BLaER1 (cell line): ENCODE data around the gene MTRR.

Source experiments
- H3K27ac ChIP-seq: shearing (Covaris generic); formaldehyde crosslinking; 2 replicates; pipeline ENCODE4 v1.8.1; 2022
- H3K27me3 ChIP-seq: shearing (Covaris generic); formaldehyde crosslinking; 2 replicates; pipeline ENCODE4 v1.8.1; 2022
- H3K36me3 ChIP-seq: shearing (Covaris generic); formaldehyde crosslinking; 2 replicates; pipeline ENCODE4 v1.8.1; 2022
- H3K4me1 ChIP-seq: shearing (Covaris generic); formaldehyde crosslinking; 2 replicates; pipeline ENCODE4 v1.8.1; 2022
- H3K4me2 ChIP-seq: shearing (Covaris generic); formaldehyde crosslinking; 2 replicates; pipeline ENCODE4 v1.8.1; 2022
- H3K4me3 ChIP-seq: shearing (Covaris generic); formaldehyde crosslinking; 2 replicates; pipeline ENCODE4 v1.8.1; 2022
- H3K9ac ChIP-seq: shearing (Covaris generic); formaldehyde crosslinking; 2 replicates; pipeline ENCODE4 v1.8.1; 2022
- H3K9me3 ChIP-seq: shearing (Covaris generic); formaldehyde crosslinking; 2 replicates; pipeline ENCODE4 v1.8.1; 2022
- H4K20me1 ChIP-seq: shearing (Covaris generic); formaldehyde crosslinking; 2 replicates; pipeline ENCODE4 v1.8.1; 2022
- Cebpa-rat ChIP-seq: shearing (Covaris generic); IDR thresholded peaks from 2 replicates; pipeline ENCODE4 v1.8.1; 2022

Gene MTRR

DNA sequence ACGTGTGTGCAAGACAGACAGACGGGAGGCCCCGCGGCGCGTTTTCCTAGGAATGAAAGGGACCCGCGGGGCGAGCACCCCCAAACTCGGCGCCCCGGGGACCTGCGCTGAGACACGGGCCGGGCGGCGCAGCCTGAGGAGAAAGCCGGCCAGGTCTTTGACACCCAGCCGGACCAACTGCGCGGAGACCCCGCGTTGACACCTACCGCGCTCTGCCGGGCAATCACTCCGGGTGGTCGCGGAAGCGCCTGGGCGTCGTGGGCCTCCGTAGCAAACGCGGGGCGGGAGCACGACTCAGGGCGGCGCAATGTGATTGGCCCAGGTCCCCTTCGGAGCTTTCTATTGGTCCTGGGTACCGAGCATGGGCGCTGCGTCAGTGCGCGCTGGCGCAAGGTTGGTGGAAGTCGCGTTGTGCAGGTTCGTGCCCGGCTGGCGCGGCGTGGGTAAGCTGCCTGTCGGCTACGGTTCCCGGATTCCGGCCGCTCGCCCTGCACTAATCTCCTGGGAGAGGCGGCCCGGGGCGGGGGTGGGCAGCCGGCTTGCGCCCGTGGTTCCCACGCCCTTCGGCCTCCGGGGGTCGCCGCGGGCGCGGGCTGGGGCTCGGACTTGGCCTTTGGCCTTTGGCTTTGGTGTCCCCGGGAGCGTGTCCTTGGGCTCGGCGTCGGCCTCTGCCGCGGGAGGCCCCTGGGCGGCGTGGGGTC is at the start of gene MTRR, which contains the start of gene FASTKD3:
Gene MTRR (plus strand): TSS at position 376 of the 701 bp plus-strand sequence. CDS start 1,647 bp downstream, outside the sequence.
Gene FASTKD3 (minus strand): TSS at position 259 of the 701 bp plus-strand sequence. CDS start 948 bp downstream, outside the sequence.
- Histone ChIP-seq H3K4me1 (peaks cover 63% of the 10 kb centered on the region), H3K36me3 (peaks cover 28% of the 10 kb centered on the region), H3K27ac (peak within 1 kb of the TSS; percentile 90), H3K4me2 (peak within 1 kb of the TSS; percentile 88), H3K9me3 (no peaks in the 10 kb centered on the region), H4K20me1 (peaks cover 49% of the 10 kb centered on the region), H3K9ac (peak within 1 kb of the TSS; percentile 93), H3K4me3 (peak within 1 kb of the TSS; percentile 92), H3K27me3 (no peaks in the 10 kb centered on the region)
- no peak for TF ChIP-seq Cebpa-rat

- no peak overlapping the region for H3K27ac ChIP-seq
- no peaks in the 10 kb centered on the region for H4K20me1 ChIP-seq
- no peaks in the 10 kb centered on the region for H3K4me1 ChIP-seq
- H3K9me3 ChIP-seq = no peaks in the 10 kb centered on the region
- no peak overlapping the region for H3K4me2 ChIP-seq
- TF ChIP-seq Cebpa-rat = no peak
- H3K27me3 ChIP-seq = no peaks in the 10 kb centered on the region
- H3K4me3 ChIP-seq = no peak overlapping the region
- H3K36me3 ChIP-seq = no peaks in the 10 kb centered on the region
- no peak overlapping the region for H3K9ac ChIP-seq
Observed at GRCh38 chr5:7822449-7822848, 46.5 kb upstream of the MTRR start.

DNA sequence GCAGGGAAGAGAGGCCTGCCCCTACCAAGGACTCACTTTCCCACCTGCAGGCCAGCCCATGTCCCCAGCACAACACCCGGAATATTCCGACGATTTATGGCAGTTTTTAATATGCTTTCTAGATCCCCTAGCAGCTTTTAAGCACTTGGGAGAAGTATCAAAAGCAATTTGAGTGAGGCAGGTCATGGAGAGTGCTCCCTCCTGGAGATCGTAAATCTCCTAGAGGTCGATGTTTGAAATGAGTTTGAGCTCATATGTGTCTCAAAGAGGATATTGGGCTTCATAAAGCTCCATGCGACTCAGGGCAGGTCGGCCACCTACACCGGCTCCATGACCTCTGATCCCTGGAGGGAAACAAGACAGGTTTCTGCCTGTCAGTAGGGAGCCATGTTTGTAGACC is 45.4 kb upstream of the MTRR start:
- Histone ChIP-seq H3K9ac (no peak overlapping the region), H4K20me1 (no peaks in the 10 kb centered on the region), H3K4me2 (no peak overlapping the region), H3K4me3 (no peak overlapping the region), H3K9me3 (no peaks in the 10 kb centered on the region), H3K27me3 (no peaks in the 10 kb centered on the region), H3K36me3 (no peaks in the 10 kb centered on the region), H3K27ac (no peak overlapping the region), H3K4me1 (no peaks in the 10 kb centered on the region)
- TF ChIP-seq Cebpa-rat = no peak

DNA sequence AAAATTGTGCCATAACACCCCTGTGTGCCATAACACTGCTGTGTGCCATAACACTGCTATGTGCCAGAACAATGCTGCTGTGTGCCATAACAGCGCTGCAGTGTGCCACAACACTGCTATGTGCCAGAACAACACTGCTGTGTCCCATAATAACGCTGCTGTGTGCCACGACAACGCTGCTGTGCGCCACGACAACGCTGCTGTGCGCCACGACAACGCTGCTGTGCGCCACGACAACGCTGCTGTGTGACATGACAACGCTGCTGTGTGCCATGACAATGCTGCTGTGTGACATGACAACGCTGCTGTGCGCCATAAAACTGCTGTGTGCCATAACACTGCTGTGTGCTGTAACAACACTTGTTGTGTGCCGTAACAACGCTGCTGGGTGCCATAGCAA is 44.0 kb upstream of the MTRR start:
- no peaks in the 10 kb centered on the region for H3K27me3 ChIP-seq
- no peak overlapping the region for H3K4me3 ChIP-seq
- H4K20me1 ChIP-seq = no peaks in the 10 kb centered on the region
- H3K4me1 ChIP-seq = no peaks in the 10 kb centered on the region
- H3K4me2 ChIP-seq = no peak overlapping the region
- H3K9me3 ChIP-seq = no peaks in the 10 kb centered on the region
- H3K36me3 ChIP-seq = no peaks in the 10 kb centered on the region
- TF ChIP-seq Cebpa-rat = no peak
- no peak overlapping the region for H3K27ac ChIP-seq
- H3K9ac ChIP-seq = no peak overlapping the region

- Histone ChIP-seq H3K4me3 (no peak overlapping the region), H3K9ac (no peak overlapping the region), H4K20me1 (no peaks in the 10 kb centered on the region), H3K4me1 (no peaks in the 10 kb centered on the region), H3K27ac (no peak overlapping the region), H3K36me3 (no peaks in the 10 kb centered on the region), H3K27me3 (no peaks in the 10 kb centered on the region), H3K9me3 (no peaks in the 10 kb centered on the region), H3K4me2 (no peak overlapping the region)
- no peak for TF ChIP-seq Cebpa-rat
Observed at GRCh38 chr5:7825630-7826029, 43.3 kb upstream of the MTRR start.

GRCh38 chr5:7827610-7828009 is 41.3 kb upstream of the MTRR start:
- Histone ChIP-seq H3K9ac (no peak overlapping the region), H4K20me1 (no peaks in the 10 kb centered on the region), H3K27me3 (no peaks in the 10 kb centered on the region), H3K36me3 (no peaks in the 10 kb centered on the region), H3K27ac (no peak overlapping the region), H3K4me3 (no peak overlapping the region), H3K4me2 (no peak overlapping the region), H3K4me1 (no peaks in the 10 kb centered on the region), H3K9me3 (no peaks in the 10 kb centered on the region)
- TF ChIP-seq Cebpa-rat = no peak

- Histone ChIP-seq H3K27ac (no peak overlapping the region), H3K4me1 (no peaks in the 10 kb centered on the region), H3K27me3 (no peaks in the 10 kb centered on the region), H3K4me3 (no peak overlapping the region), H3K9ac (no peak overlapping the region), H3K36me3 (no peaks in the 10 kb centered on the region), H3K9me3 (no peaks in the 10 kb centered on the region), H3K4me2 (no peak overlapping the region), H4K20me1 (no peaks in the 10 kb centered on the region)
- TF ChIP-seq Cebpa-rat = no peak
Observed at GRCh38 chr5:7828269-7828668, 40.7 kb upstream of the MTRR start.

DNA sequence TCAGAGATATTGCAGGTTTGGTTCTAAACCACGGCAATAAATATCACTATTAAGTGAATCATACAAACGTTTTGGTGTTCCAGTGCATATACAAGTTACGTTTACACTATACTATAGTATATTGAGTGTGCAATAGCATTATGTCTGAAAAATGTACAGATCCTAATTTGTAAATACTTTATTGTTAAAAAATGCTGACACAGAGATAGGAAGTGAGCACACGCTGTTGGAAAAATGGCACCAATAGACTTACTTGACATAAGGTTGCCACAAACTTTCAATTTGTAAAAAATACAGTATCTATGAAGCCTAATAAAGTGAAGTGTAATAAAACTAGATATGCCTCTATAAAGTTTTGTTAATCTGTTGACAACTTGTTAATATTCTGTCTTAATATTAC is 34.0 kb upstream of the MTRR start:
- no peak overlapping the region for H3K27ac ChIP-seq
- H3K4me2 ChIP-seq = no peak overlapping the region
- H3K4me1 ChIP-seq = peaks cover 9% of the 10 kb centered on the region; the same call in 1 of the 2 replicates
- no peaks in the 10 kb centered on the region for H3K36me3 ChIP-seq
- TF ChIP-seq Cebpa-rat = no peak
- H3K9ac ChIP-seq = no peak overlapping the region
- no peaks in the 10 kb centered on the region for H3K27me3 ChIP-seq
- no peaks in the 10 kb centered on the region for H3K9me3 ChIP-seq
- no peaks in the 10 kb centered on the region for H4K20me1 ChIP-seq
- no peak overlapping the region for H3K4me3 ChIP-seq

DNA sequence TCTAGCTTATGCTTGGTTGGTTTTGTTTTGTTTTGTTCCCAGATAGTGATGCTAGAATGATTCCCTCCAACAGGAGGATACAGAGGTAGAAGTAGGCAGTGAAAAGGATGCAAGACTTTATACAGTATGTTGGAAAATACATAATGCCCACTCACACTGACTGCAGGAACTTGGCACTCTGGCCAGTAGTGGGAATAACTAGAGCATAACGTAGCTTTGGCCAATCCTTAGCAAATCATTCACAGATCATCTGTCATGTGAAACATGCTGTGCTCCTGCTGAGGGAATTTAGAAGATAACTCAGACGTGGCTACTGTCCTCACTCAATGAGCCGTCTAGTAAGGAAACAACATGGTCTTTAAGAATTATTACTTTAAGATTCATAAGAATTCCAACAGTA is 31.5 kb upstream of the MTRR start:
- Histone ChIP-seq H3K36me3 (no peaks in the 10 kb centered on the region), H4K20me1 (no peaks in the 10 kb centered on the region), H3K4me3 (no peak overlapping the region), H3K4me1 (peaks cover 9% of the 10 kb centered on the region; the same call in 1 of the 2 replicates), H3K4me2 (no peak overlapping the region), H3K27me3 (no peaks in the 10 kb centered on the region), H3K9me3 (no peaks in the 10 kb centered on the region), H3K27ac (no peak overlapping the region), H3K9ac (no peak overlapping the region)
- no peak for TF ChIP-seq Cebpa-rat

- Histone ChIP-seq H3K27ac (no peak overlapping the region), H4K20me1 (no peaks in the 10 kb centered on the region), H3K36me3 (no peaks in the 10 kb centered on the region), H3K9ac (no peak overlapping the region), H3K4me2 (no peak overlapping the region), H3K27me3 (no peaks in the 10 kb centered on the region), H3K4me3 (no peak overlapping the region), H3K4me1 (0 out of 2 replicates have a peak, but pooled peaks cover 2% of the 10 kb centered on the region), H3K9me3 (no peaks in the 10 kb centered on the region)
- no peak for TF ChIP-seq Cebpa-rat
Observed at GRCh38 chr5:7842531-7842930, 26.4 kb upstream of the MTRR start.
